Fibroblast of peridontal ligament (primary cell): Measurements from ENCODE around the gene FNDC3A.
"Not testable (repeated sequence)": the region's sequence is repeated elsewhere in the genome, so short reads cannot be mapped to it uniquely, and the experiment has no call there.

ENCODE experiments used
- DNase-seq: peaks from one replicate; pipeline ENCODE4 v3.0.0-alpha.2; 2010; ENCODE audit errors: extremely low read depth

The FNDC3A gene

DNA sequence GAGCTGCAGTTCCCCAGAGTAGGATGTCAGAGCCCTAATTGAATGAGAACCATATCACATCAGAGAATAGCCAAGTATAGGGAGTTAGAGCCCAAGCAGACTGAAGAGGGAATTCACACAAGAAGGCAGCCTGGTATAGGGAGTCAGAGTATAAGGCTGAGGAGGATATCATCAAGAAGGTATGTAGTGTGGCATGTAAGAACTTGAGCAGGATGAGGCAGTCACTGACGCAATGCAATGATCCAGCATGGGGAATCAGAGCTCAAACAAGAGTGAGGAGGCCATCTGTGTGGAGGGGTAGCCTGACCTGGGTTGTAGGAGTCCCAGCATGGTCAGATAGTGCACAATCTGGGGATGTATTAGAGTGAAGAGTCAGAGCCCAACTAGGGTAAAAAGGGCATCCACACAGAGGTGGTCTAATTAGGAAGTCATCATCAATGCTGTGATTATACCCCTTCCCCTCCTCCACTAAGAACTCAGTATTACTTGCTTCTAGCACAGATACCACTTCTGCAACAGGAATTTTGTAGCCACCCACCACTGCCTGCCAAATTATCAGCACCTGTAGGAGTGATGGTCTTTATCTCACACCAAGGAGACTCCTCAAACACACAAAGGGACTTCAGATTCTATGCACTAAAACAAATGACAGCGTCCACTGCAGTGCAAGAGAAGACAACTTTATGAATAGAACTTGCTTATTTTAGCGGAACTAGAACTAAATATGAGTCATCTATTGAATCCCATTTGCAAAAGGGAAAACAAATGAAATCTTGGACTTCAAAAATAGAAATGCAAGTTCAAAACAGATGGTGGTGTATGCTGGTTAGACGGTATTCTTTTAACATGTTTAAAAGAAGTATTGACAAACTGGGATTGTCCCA lies 107.2 kb downstream of the FNDC3A start:
- peak; percentile 83 for DNase-seq

DNA sequence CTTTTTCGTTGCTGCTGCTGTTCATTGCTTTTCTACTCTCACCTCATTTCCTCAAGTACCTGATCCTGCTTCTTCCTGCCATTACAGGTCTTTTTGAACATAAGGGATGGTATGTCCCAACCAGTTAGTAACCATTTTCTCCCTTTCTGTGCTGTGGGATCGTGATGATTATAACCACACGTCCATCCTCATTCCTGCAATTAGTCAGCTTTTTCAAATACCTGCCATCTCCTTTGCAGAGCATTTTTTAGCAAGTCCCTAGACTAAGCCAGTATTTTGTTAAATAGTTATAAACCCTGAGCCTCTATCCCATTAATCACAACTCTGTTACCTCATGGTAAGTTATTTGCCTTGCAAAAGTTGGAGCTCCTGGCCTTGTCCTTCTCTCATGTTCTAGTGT lies 109.2 kb downstream of the FNDC3A start:
- DNase-seq = no peak

DNA sequence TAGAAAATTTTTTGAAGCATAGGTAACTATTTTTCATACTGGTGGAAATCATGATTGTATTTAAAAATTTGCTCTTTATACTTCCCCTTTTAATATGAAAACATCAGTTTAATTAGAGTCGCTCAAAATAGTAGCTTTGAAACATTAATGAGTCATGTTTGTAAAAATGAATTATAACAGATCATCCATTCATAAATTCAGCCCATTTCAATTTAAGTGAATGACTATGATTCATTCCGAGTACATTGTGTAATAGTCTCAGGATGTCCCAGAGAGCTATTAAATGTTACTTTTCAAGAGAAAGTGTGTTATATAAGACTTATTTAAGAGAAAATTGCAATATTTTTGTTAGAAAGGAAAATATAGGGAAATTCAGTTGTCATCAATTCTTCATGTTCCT lies 111.0 kb downstream of the FNDC3A start:
- peak; percentile 76 for DNase-seq

DNA sequence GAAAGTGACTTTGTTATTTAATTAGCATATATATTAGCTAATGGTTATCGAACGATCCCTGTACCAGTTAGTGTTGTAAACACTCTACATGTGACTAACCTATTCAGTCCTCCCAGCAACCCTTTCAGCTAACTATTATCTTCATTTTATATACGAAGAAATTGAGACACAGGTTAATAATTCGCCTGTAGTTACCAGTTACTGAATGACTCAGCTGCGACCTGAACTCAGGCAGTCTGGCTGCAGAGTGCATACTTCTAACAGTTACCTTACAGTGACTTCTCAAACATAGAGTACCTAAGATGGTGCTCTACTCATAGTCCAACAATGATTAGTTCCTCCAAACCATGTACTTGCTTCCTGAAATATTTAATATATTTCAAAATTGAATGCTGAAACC lies 117.7 kb downstream of the FNDC3A start:
- no peak for DNase-seq

DNA sequence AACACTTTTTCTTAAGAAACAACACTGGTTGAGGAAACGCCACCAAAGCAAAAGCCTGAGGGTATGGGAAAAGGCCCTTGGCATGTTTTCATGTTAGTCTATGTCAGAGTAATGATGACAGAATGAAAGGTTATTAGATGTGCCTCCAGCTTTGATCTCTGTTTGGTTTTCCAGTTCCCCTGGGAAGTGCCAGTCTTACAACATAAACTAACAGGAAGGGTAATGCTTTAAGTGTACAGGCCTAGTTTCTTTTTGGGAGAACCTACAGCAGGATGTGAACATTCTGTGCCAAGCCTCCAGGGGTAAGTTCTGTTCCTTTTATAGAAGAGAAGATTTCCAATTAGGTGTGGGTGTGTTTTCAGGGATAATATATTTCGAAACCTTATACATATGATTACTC lies 121.7 kb downstream of the FNDC3A start:
- peak; percentile 74 for DNase-seq

DNA sequence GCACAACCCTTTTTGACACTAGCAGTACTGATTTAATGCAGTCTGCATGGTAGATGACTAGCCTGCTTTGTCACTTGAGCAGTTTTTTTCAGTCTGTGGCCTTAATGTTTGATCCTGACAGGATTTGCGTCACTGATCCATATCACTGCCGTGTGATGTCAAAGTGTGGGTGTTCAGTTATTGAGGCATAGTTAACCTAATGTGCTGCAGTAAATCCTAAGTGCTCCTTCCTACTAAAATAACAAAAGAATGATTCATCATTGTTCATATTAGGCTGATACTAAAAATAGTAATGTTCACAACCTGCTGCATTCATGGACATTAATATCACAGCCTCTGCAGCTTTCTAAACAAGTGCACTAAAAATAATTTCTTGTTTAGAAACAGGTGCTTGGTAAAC lies 122.5 kb downstream of the FNDC3A start:
- DNase-seq = peak; percentile 38

DNA sequence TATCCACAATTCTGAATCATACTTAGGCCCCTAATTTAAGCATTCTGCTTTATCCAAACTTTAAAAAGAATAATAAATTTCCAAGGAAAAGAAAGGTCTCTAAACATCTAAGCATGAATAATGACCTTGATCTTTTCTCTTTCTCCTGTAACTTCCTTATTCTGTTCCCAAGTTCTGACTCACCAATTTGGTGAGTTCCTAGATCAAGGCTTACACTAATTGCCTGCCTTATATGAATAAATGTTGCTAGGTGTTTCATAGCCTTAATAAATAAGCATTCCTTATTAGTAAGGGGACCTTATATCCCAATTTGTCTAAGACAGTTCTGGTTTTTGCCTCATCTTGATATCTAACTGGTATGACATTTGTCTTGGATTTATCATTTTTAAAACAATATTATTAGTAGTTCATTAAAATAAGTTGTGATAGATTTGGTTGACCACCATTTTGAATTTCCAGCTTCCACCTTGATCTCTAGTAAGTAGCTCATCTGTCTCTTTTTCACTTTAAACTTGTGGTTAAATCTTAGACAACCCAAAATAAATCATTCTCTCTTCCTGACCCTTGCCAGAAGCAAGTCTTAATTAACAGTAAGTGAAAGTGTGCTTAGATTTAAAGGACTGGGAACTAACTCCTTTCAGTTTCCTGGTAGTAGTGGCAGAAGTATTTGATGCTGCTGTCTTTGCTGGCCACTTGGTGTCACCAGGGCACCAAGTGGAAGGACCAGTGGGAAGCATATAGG lies 123.2 kb downstream of the FNDC3A start:
- peak; percentile 20 for DNase-seq

DNA sequence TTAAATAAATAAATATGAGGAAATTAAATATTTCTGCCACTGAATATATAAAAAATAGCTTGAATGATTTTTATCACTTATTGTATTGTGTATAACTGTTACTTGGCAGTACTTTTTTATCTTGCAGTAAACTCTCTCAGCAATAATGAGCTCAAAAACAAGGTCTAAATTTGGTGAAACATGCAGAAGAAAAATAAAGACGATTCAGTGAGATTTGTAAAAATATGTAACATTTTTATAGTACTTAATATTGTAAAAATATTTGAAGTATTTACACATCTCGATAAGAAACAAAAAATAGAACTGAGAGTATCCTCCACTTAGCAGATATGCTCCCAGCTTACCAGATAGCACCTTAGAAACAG lies 123.8 kb downstream of the FNDC3A start:
- DNase-seq = no peak

DNA sequence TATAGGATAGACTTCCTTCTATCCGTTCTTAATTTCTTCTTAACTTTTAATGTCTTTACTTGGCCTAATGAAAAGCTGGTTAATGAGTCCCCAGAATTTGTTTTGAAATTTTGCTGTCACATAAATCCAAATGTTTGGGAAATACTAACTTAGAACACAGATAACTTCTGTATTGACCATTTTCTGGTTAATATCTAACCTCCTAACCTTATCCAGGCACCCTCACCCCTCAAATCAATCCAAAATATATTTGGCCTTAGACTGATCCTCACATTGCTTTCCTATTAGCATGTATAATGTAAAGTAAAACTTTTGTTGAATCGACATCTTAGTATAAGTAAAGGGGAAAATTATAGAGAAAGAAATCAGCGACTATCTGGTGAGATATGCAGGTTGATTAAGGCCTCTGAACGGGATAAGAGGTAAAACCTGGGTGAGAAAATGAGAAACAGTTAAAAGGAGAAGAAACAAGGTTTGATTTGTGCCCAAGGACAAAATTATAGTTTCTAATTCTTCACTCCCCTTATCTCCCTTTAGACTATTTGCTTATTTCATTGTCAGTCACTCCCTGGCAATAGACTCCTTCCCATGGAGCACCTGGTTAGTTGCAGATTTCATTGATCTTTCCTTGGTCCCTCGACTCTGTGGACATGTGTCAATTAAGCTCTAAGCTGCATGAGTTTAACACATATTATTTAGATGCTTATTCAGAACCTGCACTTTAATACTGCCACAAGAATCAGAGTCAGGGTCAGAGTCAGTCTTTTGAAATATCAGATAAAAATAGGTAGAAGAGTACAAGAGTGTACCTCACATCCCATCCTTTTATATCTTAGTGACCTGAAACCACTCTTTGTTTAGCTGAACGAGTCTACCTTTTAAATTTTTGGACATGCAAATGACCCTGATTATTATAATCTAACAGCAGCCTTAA lies 125.2 kb downstream of the FNDC3A start:
- no peak for DNase-seq

DNA sequence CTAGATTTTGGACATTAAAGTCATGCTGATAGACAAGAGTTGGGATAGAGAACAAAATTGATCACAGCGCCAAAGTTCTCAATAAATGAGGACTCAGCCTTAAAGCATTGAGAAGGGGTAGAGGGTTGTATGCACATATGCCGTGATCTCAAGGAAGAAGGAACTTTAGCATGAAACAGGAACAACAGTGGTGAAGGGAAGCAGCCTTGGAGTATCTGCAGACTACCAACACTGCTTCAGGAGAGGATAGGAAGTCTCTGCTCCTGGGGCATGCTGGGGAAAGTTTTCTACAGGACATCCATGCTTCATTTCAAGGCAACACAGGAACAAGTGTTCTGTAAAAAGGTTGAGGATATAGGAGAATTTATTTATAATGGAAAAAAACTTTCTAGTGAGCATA lies 132.5 kb downstream of the FNDC3A start:
- DNase-seq = no peak

DNA sequence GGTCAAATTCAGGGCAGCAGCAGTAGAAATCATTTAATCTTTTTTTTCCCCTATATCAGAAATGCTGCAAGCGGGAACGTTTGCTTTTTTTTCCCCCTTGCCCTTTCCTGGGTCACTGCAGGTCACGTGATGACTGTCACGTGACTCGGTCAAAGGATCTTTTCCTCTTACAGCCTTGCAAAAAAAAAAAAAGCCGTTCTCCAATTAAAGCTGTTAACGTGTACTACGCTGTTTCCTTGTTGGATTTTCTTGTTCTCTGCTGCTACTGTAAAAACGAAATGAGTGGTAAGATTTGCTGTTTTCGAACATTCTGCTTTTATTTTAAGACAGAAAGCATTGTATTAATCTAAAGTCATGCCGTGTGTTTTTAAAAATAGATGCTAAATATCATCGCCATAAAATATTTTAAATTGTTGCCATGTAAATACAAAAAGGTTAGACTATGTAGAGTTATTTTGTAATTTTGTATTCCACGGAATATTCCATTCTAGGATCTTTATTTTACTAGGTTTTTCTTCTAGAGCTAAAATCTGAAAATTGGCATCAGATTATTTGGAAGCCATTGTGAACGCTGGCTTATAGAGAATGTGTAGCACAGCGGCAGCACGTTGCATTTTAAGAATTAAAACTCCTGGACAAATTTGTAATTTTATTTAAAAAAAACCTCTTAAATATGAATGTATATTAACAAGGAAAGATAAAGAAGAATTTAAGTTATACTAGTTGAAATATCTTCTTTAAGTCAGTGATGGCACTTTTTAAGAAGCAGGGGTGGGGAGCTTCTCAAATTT lies 134.6 kb downstream of the FNDC3A start:
- peak; percentile 91 for DNase-seq

DNA sequence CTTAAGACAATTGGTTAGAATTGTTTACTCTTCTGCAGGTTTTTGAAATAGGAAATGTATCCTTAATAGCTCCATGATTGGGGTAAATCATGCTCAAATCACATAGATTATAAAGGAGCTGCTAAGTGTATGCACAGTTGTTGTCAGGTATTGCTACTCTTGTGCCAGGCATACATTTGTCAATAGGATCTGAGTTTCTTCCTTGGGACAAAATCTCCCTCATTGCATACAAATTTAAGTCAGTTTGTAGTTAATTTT lies 135.1 kb downstream of the FNDC3A start:
- peak; percentile 18 for DNase-seq

DNA sequence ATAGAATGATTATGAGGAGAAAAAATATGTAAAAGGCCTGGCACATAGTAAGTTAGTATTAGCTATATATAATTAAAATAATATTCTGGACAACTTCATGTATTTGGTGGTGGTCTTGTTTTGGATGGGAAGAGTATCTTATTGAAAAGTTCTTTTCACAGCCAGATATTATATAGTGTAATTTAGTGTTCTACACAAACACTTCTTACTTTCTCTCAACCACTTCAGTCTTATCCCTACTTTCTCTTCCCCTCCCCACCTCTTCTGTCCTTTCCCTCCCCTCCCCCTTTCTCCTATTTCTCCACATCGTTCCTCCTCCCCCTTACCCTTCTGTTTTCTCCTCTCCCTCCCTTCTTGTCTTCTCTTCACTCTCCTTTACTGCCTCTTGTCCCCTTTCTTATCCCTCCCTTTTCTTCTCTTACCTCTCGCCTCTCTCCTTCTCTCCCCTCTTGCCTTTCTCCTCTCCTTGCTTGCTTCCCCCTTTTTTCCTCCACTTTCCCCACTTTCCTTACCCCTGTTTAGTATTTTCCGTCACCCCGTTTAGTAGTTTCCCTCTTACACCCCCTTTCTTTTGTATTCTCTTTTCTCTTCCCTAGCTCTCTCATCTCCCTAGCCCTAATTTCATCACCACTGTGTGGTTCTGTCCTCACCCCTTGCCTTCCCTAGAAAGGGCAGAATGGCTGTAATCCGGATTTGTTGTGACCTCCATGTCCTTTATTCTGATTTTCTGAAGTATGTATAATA lies 137.2 kb downstream of the FNDC3A start:
- peak; percentile 14 for DNase-seq

DNA sequence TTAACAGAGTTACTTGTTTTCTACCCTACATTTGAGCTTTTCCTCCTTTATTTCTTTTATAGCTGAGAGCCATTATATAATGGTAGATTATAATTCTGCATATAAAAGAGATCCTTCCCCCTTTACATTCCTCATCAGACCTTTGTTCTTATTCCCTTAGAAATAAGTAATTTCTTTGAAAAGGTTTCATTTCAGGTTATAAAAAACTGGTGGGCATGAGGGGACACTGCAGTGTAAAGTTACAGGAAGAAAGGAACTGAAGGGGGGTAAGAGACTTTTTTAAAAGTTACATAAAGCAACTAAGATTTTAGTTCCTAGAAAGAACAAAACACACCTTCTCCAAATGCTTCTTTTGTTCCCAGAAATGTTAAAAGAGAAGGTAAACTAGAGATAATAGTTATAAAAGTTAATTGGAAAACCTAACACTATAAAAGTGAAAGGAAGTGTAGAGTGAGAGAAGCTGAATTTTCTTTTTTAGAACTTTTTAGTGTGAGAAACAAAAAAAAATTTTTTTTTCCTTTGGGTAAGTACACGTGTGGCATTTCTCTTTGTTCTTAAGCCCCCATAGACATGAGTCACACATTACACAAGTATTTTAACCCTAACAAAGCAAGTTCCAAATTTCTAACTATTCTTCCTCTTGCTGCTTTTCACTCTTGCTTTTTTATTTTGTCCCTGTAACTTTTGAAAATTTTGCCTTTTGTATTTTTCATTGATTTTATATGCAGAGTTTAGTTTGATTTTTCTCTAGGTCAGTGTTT lies 138.0 kb downstream of the FNDC3A start:
- DNase-seq = peak; percentile 67

DNA sequence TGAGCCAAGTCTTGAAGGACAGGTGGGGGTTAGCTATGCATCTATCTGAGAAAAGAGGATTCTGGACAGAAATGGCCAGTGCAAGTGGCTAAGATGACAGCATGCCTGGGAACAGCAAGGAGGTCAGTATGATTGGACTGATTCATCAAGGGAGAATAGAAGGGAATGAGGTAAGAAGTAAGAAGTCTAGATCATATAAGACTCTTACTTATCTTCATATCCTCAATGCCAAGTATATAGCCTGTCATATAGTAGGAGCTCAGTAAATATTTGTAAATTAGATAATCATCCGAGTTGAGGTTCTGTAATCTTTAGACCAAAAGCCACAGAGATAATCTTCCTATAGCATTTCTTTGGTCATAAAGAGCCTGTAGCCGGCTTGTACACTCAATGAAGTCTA lies 141.2 kb downstream of the FNDC3A start:
- DNase-seq = no peak

DNA sequence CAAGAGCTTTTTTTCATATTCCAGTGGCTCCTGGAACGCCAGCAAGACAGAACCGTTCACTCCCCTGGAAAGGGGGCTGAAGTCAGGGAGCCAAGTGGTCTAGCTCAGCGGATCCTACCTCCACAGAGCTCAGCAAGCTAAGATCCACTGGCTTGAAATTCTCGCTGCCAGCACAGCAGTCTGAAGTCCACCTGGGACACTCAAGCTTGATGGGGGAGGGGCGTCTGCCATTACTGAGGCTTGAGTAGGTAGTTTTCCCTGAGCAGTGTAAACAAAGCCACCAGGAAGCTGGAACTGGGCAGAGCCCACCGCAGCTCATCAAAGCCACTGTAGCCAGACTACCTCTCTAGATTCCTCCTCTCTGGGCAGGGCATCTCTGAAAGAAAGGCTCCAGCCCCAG lies 142.7 kb downstream of the FNDC3A start:
- DNase-seq = not testable (repeated sequence)

DNA sequence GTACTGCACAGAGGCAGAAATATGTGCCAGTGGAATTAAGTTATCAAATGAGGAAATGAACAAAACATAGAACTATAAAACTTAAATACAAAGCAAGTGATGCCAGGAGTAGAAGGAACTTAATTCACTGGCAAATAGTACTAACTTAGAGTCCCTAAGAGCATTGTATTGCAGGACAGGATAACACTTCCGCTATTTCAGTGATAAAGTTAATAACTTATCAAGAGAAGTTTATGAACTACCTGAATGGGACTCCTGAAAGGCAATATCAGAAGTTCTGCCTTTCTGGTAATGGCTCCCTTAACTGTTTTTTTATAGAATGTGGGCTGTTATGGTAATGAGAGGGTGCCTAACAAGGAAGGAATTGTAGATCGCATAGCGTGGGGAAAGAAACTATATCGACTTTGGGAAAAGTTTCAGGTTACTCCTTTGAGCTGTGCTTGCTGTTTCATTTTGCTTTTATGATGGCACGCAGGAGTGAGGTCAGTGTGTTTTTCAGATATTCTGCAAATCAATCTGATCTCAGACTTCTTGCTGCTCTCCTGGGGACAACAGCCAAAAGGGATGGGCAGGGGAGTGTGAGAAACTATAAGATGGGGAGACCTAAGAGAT lies 149.1 kb downstream of the FNDC3A start:
- DNase-seq = peak; percentile 74

DNA sequence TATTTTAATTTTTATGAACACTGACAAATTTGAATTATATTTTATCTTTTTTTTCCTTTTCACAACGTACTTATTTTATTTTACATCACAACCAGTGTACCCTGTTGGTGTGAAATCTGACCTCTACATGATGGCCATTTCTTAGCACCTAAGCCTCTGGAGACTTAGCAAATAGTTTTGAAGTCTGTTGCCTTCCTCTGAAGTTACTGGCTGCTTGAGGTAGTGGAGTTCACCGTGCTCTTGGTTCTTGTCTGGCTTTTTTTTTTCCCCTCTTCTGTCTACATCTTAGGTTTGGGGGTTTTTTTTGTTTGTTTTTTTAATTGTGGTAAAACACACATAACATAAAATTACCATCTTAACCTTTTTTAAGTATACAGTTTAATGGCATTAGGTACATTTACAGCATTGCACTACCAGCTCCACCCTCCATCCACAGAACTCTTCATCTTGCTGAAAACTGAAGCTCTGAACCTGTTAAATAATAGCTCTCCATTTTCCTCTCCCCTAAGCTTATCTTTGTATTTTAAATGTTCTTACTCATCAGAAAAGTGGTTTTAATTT lies 150.3 kb downstream of the FNDC3A start:
- DNase-seq = no peak

DNA sequence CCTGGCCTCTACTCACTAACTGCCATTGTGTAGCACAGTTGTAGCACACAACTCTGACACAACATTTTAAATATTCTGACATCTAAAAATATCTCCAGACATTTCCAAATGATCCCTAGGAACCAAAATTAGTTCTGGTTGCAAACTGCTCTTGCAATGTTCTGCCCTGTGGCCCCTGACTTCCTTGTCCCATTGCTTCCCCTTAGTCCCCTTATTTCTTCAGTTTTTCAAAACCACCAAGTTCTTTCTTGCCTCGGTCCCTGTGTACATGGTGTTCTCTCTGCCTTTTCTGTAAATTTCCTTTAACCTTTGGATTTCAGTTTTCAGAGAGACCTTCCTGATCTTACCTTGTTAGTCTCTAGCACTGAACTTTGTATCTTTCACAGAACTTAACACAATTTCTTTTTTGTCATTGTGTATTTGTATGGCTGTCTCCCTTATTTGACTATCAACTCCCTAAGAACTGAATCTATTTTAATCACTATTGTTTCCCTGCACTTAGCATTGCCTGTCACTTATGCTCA lies 156.8 kb downstream of the FNDC3A start:
- no peak for DNase-seq
